LNCAP (cell line): ENCODE measurements around the gene EFHC2.

Experiments
- TF ChIP-seq, protein P1 (sequence below): fragments of 450-650 bp; IDR thresholded peaks from 2 replicates; pipeline ENCODE4 v1.5.1; 2017; ENCODE audit warnings: mild to moderate bottlenecking

EFHC2 gene

DNA sequence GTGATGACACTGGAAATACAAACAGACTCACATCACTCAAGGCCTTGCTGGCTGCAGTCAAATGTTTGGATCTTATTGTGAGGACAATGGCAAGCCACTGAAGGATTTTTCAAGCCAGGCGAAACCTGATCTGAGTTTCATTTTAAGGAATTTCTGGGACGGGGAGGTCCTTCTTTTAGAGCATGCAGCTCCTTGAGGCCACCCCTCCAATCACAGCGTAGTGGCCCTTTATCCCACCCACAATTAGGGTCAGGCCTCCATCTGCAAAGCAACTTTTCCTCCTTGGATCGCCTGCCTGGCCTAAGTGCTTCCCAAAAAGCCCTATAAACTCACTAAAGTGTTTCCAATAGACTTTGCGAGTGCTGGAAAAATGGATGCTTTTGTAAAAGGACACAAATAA lies 115.5 kb downstream of the EFHC2 start:
- TF ChIP-seq, protein P1, sequence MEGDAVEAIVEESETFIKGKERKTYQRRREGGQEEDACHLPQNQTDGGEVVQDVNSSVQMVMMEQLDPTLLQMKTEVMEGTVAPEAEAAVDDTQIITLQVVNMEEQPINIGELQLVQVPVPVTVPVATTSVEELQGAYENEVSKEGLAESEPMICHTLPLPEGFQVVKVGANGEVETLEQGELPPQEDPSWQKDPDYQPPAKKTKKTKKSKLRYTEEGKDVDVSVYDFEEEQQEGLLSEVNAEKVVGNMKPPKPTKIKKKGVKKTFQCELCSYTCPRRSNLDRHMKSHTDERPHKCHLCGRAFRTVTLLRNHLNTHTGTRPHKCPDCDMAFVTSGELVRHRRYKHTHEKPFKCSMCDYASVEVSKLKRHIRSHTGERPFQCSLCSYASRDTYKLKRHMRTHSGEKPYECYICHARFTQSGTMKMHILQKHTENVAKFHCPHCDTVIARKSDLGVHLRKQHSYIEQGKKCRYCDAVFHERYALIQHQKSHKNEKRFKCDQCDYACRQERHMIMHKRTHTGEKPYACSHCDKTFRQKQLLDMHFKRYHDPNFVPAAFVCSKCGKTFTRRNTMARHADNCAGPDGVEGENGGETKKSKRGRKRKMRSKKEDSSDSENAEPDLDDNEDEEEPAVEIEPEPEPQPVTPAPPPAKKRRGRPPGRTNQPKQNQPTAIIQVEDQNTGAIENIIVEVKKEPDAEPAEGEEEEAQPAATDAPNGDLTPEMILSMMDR, result no peak

GRCh38 chrX:44225667-44226066 lies 117.8 kb downstream of the EFHC2 start:
- TF ChIP-seq, protein P1, result no peak

DNA sequence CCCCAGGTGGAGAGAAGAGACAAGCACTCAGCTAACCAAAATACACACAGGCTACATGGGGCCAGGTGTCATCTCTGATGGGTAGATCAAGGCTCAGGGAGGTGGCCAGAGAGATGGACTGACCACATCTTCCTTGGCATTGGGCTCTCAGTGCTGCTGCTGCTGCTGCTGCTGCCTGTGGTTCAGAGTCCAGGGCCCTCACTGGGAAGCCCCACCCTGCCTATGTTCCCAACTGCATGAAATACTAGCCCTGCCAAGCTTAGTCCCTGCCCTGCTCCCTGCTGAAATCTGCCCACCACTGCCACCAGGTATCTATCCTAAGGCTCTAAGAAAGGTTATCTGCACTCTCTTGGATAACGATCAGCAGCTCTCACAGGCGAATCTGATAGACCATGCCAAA lies 118.7 kb downstream of the EFHC2 start:
- TF ChIP-seq, protein P1, result no peak

- TF ChIP-seq, protein P1, result no peak
Measured at GRCh38 chrX:44223150-44223549, 120.3 kb downstream of the EFHC2 start.

GRCh38 chrX:44218465-44218864 lies 125.0 kb downstream of the EFHC2 start:
- TF ChIP-seq, protein P1, result no peak

DNA sequence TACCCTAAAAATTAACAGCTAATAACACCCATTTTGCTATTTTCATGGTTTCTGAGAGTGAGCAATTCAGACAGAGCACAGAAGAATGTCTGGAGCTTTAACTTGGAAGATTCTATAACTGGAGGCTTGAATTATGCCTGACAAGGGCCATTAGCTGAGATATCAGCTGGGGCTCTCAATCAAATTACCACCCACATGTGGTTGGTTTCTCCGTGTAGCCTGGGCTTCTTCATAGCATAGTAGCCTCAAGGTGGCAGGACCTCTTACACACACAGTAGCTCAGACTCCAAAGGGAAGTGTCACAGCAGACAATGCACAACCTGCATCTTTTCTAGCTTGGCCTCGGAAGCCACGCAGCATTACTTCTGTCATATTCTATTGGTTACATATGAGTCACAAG lies 127.3 kb downstream of the EFHC2 start:
- TF ChIP-seq, protein P1, result no peak

- TF ChIP-seq, protein P1, result no peak
Measured at GRCh38 chrX:44203791-44204190, 139.7 kb downstream of the EFHC2 start.

- TF ChIP-seq, protein P1, result no peak
Measured at GRCh38 chrX:44202596-44202995, 140.9 kb downstream of the EFHC2 start.
